ENCODE results near the gene EPHA6.
"Not testable (repeated sequence)": the region's sequence is repeated elsewhere in the genome, so short reads cannot be mapped to it uniquely, and the experiment has no call there.

The EPHA6 gene

GRCh38 chr3:97181704-97182103 is 367.3 kb downstream of the EPHA6 start:
- no peak for DNase-seq (ENCODE audit: low read depth in 2 of 2)

- DNase-seq (ENCODE audit: low read depth in 2 of 2) = no peak
Observed at GRCh38 chr3:97187771-97188170, 373.4 kb downstream of the EPHA6 start.

GRCh38 chr3:97189835-97190234 is 375.4 kb downstream of the EPHA6 start:
- no peak for DNase-seq (ENCODE audit: low read depth in 2 of 2)

DNA sequence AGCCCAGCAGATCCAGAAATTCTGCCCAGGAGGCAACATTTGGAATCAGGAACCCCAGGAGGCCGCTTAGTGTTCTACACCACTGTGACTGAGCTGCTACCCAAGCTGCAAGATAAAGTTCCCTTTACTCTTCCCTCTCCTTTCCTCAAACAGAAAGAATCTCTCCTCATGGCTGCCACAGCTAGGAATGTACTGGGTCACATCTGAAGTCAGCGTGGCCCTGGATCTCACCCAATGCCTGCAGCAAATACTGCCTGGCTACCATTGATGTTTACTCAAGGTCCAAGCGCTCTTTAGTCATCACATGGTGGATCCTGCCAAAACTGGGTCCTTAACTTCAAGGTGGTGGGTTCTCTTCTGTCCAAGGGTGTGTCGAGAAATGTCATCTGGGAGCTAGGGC is 382.7 kb downstream of the EPHA6 start:
- DNase-seq (ENCODE audit: low read depth in 2 of 2) = no peak

GRCh38 chr3:97197830-97198229 is 383.4 kb downstream of the EPHA6 start:
- no peak for DNase-seq (ENCODE audit: low read depth in 2 of 2)

DNA sequence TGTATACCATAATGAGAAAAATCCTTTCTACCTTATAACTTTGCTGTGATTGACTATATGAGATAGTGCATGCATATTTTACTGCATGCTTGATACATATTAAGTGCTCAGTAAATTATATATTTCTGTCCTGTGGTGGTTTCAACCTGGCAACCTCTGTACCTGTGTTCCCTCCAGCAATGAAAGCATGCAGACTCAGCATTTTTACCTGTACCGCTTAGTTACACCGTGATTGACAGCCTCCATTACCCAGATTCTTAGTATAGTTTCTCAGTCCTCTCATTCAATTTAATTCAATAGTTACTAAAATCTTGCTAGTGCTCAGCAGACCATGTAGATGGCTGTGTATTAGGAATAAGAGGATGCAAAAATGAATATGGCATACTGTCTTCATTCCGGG is 386.0 kb downstream of the EPHA6 start:
- DNase-seq (ENCODE audit: low read depth in 2 of 2) = no peak

GRCh38 chr3:97201814-97202213 is 387.4 kb downstream of the EPHA6 start:
- no peak for DNase-seq (ENCODE audit: low read depth in 2 of 2)

- no peak for DNase-seq (ENCODE audit: low read depth in 2 of 2)
Observed at GRCh38 chr3:97228966-97229365, 414.6 kb downstream of the EPHA6 start.

GRCh38 chr3:97230486-97230885 is 416.1 kb downstream of the EPHA6 start:
- no peak for DNase-seq (ENCODE audit: low read depth in 2 of 2)

DNA sequence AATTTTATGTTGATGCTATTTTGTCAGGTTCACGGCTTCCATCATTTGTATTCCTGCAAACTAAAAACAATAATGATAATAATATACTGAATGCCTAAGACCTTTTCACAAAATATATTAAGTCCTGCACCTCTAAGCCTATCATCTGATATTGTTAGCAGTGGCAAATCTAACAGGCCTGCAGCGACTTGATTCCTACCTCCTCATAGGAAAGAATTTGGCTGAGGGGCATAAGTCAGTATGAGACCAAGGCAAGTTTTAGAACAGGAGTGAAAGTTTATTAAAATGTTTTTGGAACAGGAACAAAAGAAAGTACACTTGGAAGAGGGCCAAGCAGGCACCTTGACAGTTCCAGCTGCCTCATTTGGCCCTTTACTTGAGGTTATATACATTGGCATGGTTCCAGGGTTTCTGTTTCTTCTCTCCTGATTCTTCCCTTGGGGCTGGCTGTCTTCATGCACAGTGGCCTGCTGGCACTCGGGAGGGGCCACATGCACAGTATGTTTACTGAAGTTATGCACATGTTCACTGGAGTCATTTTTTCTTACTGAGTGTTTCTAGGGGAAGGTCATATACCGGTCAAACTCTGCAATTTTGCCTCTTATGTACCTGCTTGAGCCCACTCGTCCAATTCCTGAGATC is 418.1 kb downstream of the EPHA6 start:
- DNase-seq (ENCODE audit: low read depth in 2 of 2) = no peak

GRCh38 chr3:97235179-97235578 is 420.8 kb downstream of the EPHA6 start:
- no peak for DNase-seq (ENCODE audit: low read depth in 2 of 2)

GRCh38 chr3:97235611-97236315 is 421.4 kb downstream of the EPHA6 start:
- DNase-seq (ENCODE audit: low read depth in 2 of 2) = no peak

GRCh38 chr3:97241417-97241816 is 427.0 kb downstream of the EPHA6 start:
- no peak for DNase-seq (ENCODE audit: low read depth in 2 of 2)

GRCh38 chr3:97245201-97245910 is 431.0 kb downstream of the EPHA6 start:
- DNase-seq (ENCODE audit: low read depth in 2 of 2) = no peak

DNA sequence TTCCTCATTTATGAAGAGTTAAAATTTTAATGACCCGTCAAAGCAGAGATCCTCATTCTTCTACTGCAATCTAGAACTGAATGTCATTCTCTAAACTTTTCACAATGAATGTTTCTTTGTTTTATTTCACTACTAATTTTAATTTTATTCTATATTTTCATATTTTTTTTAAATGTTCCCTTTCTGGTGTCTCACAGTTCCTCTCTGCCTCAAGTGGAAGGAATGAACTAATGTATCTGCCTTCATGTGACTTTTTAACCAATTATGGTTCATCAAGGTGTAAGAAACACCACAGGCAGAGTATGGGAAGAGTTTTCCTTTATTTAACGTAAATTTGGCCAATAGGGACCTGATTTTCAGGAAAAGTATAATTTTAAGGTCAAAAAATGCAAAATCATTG is 441.7 kb downstream of the EPHA6 start:
- DNase-seq (ENCODE audit: low read depth in 2 of 2) = no peak

DNA sequence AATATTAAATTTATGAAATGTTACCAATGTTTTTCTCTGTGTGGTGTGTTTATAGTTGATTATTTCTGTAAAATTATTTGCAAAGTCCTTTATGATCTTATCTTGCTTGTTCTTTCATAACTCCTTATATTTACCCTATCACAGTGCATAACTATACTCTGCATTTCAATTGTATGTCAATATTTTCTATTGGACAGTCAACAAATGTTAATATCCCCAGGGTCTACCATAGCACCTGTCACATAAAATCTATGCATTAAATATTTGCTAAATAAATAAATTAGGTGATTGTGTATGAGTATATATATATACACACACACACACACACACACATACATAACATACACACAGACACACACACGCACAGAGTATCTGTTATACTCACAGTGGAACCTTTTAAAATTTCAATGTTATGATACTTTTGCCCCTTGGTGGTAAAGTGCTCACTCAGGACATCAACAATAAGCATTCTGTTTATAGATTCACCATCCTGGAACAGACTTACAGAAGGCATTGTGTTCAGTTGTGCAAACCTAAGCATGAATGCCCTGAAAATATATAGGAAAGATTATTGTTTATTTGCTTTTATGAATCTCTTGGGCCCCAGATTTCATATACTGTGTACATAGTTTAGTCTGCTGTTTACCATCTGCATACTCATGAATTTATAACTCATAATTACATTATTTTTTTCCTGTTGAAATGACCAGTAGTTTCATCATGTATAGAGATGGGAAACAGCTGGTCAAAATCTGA is 443.7 kb downstream of the EPHA6 start:
- DNase-seq (ENCODE audit: low read depth in 2 of 2) = no peak

- no peak for DNase-seq (ENCODE audit: low read depth in 2 of 2)
Observed at GRCh38 chr3:97259263-97259662, 444.9 kb downstream of the EPHA6 start.

DNA sequence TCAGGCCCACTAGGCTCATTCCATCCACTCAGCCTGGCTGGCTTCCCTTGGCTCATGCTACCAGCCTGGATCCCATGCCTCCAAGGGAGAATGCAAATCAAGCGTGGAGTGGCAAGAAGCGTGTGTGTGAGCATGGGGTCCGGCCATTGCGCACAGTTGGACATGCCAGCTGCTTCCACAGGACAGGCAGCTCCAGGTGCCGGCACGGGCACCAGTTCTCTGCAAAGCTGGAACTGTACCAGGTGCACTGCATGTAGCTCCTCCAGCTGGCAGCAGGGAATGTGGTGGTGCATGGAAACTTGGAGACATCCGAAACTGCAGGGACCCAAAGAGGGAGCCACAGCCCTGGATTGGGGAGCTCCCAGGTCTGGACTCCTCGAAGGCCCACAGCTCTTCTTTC is 449.8 kb downstream of the EPHA6 start:
- DNase-seq (ENCODE audit: low read depth in 2 of 2) = no peak

GRCh38 chr3:97265237-97266005 is 451.0 kb downstream of the EPHA6 start:
- no peak for DNase-seq (ENCODE audit: low read depth in 2 of 2)

GRCh38 chr3:97269202-97269601 is 454.8 kb downstream of the EPHA6 start:
- no peak for DNase-seq (ENCODE audit: low read depth in 2 of 2)

DNA sequence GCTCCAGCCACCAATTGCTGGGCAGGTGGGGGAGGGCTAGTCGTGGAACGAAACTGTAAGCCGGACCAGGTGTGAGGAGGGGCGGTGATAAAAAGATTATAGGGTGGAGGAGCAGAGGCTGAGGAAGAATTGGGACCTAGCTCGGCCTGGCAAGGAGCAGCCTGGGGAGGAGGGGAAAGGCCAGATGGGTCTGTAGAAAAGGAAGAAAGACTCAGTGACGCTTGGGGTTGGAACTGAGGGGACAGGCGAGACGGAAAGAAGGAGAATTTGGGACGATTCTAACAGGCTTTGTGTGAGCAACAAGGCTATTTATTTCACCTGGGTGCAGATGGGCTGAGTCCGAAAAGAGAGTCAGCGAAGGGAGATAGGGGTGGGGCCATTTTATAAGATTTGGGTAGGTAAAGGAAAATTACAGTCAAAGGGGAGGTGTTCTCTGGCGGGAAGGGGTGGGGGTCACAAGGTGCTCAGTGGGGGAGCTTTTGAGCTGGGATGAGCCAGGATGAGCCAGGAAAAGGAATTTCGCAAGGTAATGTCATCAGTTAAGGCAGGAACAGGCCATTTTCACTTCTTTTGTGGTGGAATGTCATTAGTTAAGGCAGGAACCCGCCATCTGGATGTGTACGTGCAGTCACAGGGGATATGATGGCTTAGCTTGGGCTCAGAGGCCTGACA is 462.6 kb downstream of the EPHA6 start:
- DNase-seq (ENCODE audit: low read depth in 2 of 2) = not testable (repeated sequence)
